ENCODE results near the gene GABRA1.

The GABRA1 gene

GRCh38 chr5:161847941-161848391 is at the start of gene GABRA1:
Gene GABRA1 (plus strand): TSS chr5:161848120. CDS start chr5:161850811, 2,691 bp downstream.
- no peak for DNase-seq

- DNase-seq, result no peak
These were observed 48.6 kb upstream of the GABRA1 start for GRCh38 chr5:161799316-161799715.

GRCh38 chr5:161804263-161804662 is 43.7 kb upstream of the GABRA1 start:
- DNase-seq, result no peak

GRCh38 chr5:161846746-161847145 is 1.2 kb upstream of the GABRA1 start:
- no peak for DNase-seq

- no peak for DNase-seq
These were observed 473 bp upstream of the GABRA1 start for GRCh38 chr5:161847447-161847846.

- no peak for DNase-seq
These were observed 2.6 kb downstream of the GABRA1 start for GRCh38 chr5:161850491-161850890.

GRCh38 chr5:161851691-161852299 is 3.9 kb downstream of the GABRA1 start:
- no peak for DNase-seq

- no peak for DNase-seq
These were observed 9.4 kb downstream of the GABRA1 start for GRCh38 chr5:161857358-161857757.

- DNase-seq, result no peak
These were observed 15.3 kb downstream of the GABRA1 start for GRCh38 chr5:161863259-161863658.

GRCh38 chr5:161863811-161864210 is 15.9 kb downstream of the GABRA1 start:
- DNase-seq, result no peak

GRCh38 chr5:161865510-161865909 is 17.6 kb downstream of the GABRA1 start:
- DNase-seq, result no peak

- DNase-seq, result no peak
These were observed 42.1 kb downstream of the GABRA1 start for GRCh38 chr5:161889971-161890370.

GRCh38 chr5:161895514-161895913 is 47.6 kb downstream of the GABRA1 start:
- no peak for DNase-seq

- no peak for DNase-seq
These were observed 49.1 kb downstream of the GABRA1 start for GRCh38 chr5:161897033-161897432.

- no peak for DNase-seq
These were observed 51.7 kb downstream of the GABRA1 start for GRCh38 chr5:161899590-161899989.

- no peak for DNase-seq
These were observed 53.1 kb downstream of the GABRA1 start for GRCh38 chr5:161900981-161901380.

- DNase-seq, result no peak
These were observed 73.9 kb downstream of the GABRA1 start for GRCh38 chr5:161921781-161922180.

- DNase-seq, result no peak
These were observed 76.3 kb downstream of the GABRA1 start for GRCh38 chr5:161924270-161924669.

GRCh38 chr5:161925960-161926359 is 78.0 kb downstream of the GABRA1 start:
- DNase-seq, result no peak

- no peak for DNase-seq
These were observed 86.6 kb downstream of the GABRA1 start for GRCh38 chr5:161934486-161934885.

- no peak for DNase-seq
These were observed 97.1 kb downstream of the GABRA1 start for GRCh38 chr5:161944974-161945373.

- no peak for DNase-seq
These were observed 99.0 kb downstream of the GABRA1 start for GRCh38 chr5:161946911-161947310.

Measured in activated naive CD4-positive, alpha-beta T cell treated with Interleukin-2 at 50 U/mL for 16 hours (primary cell).